Stimulated activated CD8-positive, alpha-beta memory T cell treated with anti-CD3 and anti-CD28 coated beads, Interleukin-7, amount 100 ng/mL, for 24 hours (primary cell): ENCODE measurements around the gene MTG2.

Source experiments
- DNase-seq: peaks from one replicate; pipeline ENCODE4 v3.0.0-alpha.2; 2020; ENCODE audit warnings: low read depth

Gene MTG2

GRCh38 chr20:62186887-62187866 is 4.3 kb downstream of the MTG2 start:
- no peak for DNase-seq

GRCh38 chr20:62190639-62191411 is 8.0 kb downstream of the MTG2 start:
- no peak for DNase-seq

- no peak for DNase-seq
These were observed 9.1 kb downstream of the MTG2 start for GRCh38 chr20:62191781-62192559.

- no peak for DNase-seq
These were observed 9.8 kb downstream of the MTG2 start for GRCh38 chr20:62192635-62193034.

- DNase-seq, result no peak
These were observed 10.5 kb downstream of the MTG2 start for GRCh38 chr20:62193079-62194025.

GRCh38 chr20:62195075-62195405 is 12.2 kb downstream of the MTG2 start:
- DNase-seq, result no peak

- DNase-seq, result no peak
These were observed 12.9 kb downstream of the MTG2 start for GRCh38 chr20:62195736-62196135.

GRCh38 chr20:62196286-62196685 is 13.5 kb downstream of the MTG2 start:
- no peak for DNase-seq

GRCh38 chr20:62197311-62197710 is 14.5 kb downstream of the MTG2 start:
- DNase-seq, result no peak

GRCh38 chr20:62197801-62198200 is 15.0 kb downstream of the MTG2 start:
- DNase-seq, result no peak

- no peak for DNase-seq
These were observed 15.7 kb downstream of the MTG2 start for GRCh38 chr20:62198496-62198895.

- no peak for DNase-seq
These were observed 16.1 kb downstream of the MTG2 start for GRCh38 chr20:62198931-62199330.

- no peak for DNase-seq
These were observed 17.8 kb downstream of the MTG2 start for GRCh38 chr20:62200491-62201172.

- DNase-seq, result no peak
These were observed 18.6 kb downstream of the MTG2 start for GRCh38 chr20:62201173-62202082.

GRCh38 chr20:62202083-62202395 is 19.2 kb downstream of the MTG2 start:
- no peak for DNase-seq

- DNase-seq, result no peak
These were observed 20.0 kb downstream of the MTG2 start for GRCh38 chr20:62202676-62203377.

- no peak for DNase-seq
These were observed 20.7 kb downstream of the MTG2 start for GRCh38 chr20:62203378-62204030.

GRCh38 chr20:62205618-62206387 is 23.0 kb downstream of the MTG2 start:
- DNase-seq, result no peak
